ENCODE results near the gene MBP.
"Not testable (repeated sequence)": the region's sequence is repeated elsewhere in the genome, so short reads cannot be mapped to it uniquely, and the experiment has no call there.

MBP gene

GRCh38 chr18:77021075-77021474 is 111.5 kb downstream of the MBP start:
- no peak for DNase-seq
- Mint-ChIP-seq H3K4me1 (peaks cover 31% of the 10 kb centered on the region), H3K4me3 (no peak overlapping the region), H3K27ac (no peak overlapping the region), H3K27me3 (ENCODE audit: low read depth, poor library complexity) (peaks cover 8% of the 10 kb centered on the region), H3K36me3 (ENCODE audit: low read depth) (no peaks in the 10 kb centered on the region), H3K9me3 (no peaks in the 10 kb centered on the region)
- TF ChIP-seq CTCF (IDR thresholded peaks at IDR 0.05), result no peak

GRCh38 chr18:77020561-77020960 is 112.0 kb downstream of the MBP start:
- no peak for TF ChIP-seq CTCF (IDR thresholded peaks at IDR 0.05)
- Mint-ChIP-seq H3K4me3 (no peak overlapping the region), H3K4me1 (peaks cover 29% of the 10 kb centered on the region), H3K27ac (no peak overlapping the region), H3K9me3 (no peaks in the 10 kb centered on the region), H3K36me3 (ENCODE audit: low read depth) (no peaks in the 10 kb centered on the region), H3K27me3 (ENCODE audit: low read depth, poor library complexity) (peaks cover 8% of the 10 kb centered on the region)
- no peak for DNase-seq

- Mint-ChIP-seq H3K4me3 (no peak overlapping the region), H3K9me3 (no peaks in the 10 kb centered on the region), H3K36me3 (ENCODE audit: low read depth) (no peaks in the 10 kb centered on the region), H3K27ac (no peak overlapping the region), H3K4me1 (peaks cover 32% of the 10 kb centered on the region), H3K27me3 (ENCODE audit: low read depth, poor library complexity) (peaks cover 6% of the 10 kb centered on the region)
- no peak for DNase-seq
- no peak for TF ChIP-seq CTCF (IDR thresholded peaks at IDR 0.05)
Observed at GRCh38 chr18:77019641-77020040, 112.9 kb downstream of the MBP start.

- not testable (repeated sequence) for H3K27ac Mint-ChIP-seq; H3K9me3 Mint-ChIP-seq; H3K27me3 Mint-ChIP-seq (ENCODE audit: low read depth, poor library complexity); H3K36me3 Mint-ChIP-seq (ENCODE audit: low read depth); H3K4me3 Mint-ChIP-seq; DNase-seq
- H3K4me1 Mint-ChIP-seq, result peaks cover 34% of the 10 kb centered on the region
Observed at GRCh38 chr18:77018650-77019049, 113.9 kb downstream of the MBP start.

- Mint-ChIP-seq H3K36me3 (ENCODE audit: low read depth) (no peaks in the 10 kb centered on the region), H3K9me3 (no peaks in the 10 kb centered on the region), H3K4me3 (no peak overlapping the region), H3K4me1 (peaks cover 28% of the 10 kb centered on the region), H3K27me3 (ENCODE audit: low read depth, poor library complexity) (peaks cover 11% of the 10 kb centered on the region), H3K27ac (no peak overlapping the region)
- no peak for DNase-seq
- TF ChIP-seq CTCF (IDR thresholded peaks at IDR 0.05), result no peak
Observed at GRCh38 chr18:77017355-77017754, 115.2 kb downstream of the MBP start.

GRCh38 chr18:77016936-77017335 is 115.6 kb downstream of the MBP start:
- H3K27ac Mint-ChIP-seq, result no peak overlapping the region
- no peaks in the 10 kb centered on the region for H3K9me3 Mint-ChIP-seq
- H3K4me1 Mint-ChIP-seq, result peaks cover 30% of the 10 kb centered on the region

More at GRCh38 chr18:77016936-77017335, 115.6 kb downstream of the MBP start:
- TF ChIP-seq CTCF (IDR thresholded peaks at IDR 0.05), result no peak
- H3K36me3 Mint-ChIP-seq (ENCODE audit: low read depth), result no peaks in the 10 kb centered on the region
- no peak overlapping the region for H3K4me3 Mint-ChIP-seq
- DNase-seq, result no peak
- peaks cover 11% of the 10 kb centered on the region for H3K27me3 Mint-ChIP-seq (ENCODE audit: low read depth, poor library complexity)
